GM21360 (cell line): ENCODE measurements around the gene GRIN2A.

Experiments used
- ATAC-seq: cut with Tn5 transposase; IDR thresholded peaks from one replicate; pipeline ENCODE4 v1.9.1; 2021; ENCODE audit warnings: mild to moderate bottlenecking, moderate library complexity; ENCODE audit not compliant: unreplicated experiment

Gene GRIN2A

DNA sequence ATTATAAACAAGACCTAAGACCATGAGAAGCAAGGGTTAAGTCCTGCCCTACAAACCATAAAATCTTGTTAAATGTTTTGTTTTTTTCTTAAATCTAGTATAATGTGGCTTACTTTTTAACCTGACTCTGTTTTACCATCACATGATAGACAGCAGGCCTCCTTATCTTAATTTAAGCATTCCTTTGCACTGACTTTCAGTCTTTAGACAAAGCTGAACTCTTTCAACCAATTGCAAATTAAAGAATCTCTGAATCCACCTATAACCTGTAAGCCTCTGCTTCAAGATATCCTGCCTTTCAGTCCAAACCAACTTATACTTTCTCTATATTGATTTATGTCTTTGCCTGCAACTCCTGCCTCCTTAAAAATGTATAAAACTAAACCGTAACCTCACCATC is 478.5 kb downstream of the GRIN2A start:
- ATAC-seq = no peak
